GM10266 (cell line): ENCODE measurements around the gene SH3YL1.

Source experiments
- DNase-seq: peaks from one replicate; pipeline ENCODE4 v3.0.0; 2012; ENCODE audit errors: extremely low spot score
- CTCF ChIP-seq: IDR thresholded peaks from 2 replicates; pipeline ENCODE4 v1.5.1; 2012; ENCODE audit warnings: mild to moderate bottlenecking, low read depth; ENCODE audit not compliant: control insufficient read depth, insufficient read depth; ENCODE audit errors: missing control alignments

SH3YL1 gene

GRCh38 chr2:193141-193671 lies 70.6 kb downstream of the SH3YL1 start:
- TF ChIP-seq CTCF: no peak
- no peak for DNase-seq

DNA sequence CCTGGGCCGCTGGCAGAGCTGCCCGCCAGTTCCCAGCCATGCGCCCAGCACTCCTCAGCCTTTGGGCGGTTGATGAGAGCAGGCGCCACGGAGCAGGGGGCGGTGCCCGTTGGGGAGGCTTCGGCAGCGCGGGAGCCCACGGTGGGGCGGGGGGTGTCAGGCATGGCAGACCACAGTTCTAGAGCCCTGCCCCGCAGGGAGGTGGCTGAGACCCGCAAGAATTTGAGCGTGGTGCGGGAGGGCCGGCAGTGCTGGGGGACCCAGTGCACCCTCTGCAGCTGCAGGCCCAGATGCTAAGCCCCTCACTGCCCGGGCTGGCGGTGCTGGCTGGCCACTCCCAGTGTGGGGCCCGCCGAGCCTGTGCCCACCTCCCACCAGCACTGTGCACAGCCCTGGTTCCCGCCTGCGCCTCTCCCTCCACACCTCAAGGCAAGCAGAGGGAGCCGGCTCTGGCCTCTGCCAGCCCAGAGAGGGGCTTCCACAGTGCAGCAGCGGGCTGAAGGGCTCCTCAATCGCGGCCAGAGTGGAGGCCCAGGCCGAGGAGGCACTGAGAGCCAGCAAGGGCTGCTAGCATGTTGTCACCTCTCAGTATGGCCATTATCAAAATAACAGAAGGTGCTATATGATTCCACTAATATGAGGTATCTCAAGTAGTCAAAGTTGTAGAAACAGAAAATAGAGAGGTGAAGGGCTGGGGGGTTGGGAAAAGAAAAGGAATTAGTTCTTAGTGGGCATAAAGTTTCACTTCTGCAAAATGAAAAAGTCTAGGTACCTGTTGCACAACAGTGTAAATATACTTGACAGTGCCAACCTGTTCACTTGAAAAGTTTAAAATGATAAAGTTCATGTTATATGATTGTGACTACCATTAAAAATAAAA lies 72.3 kb downstream of the SH3YL1 start:
- no peak for TF ChIP-seq CTCF
- no peak for DNase-seq

DNA sequence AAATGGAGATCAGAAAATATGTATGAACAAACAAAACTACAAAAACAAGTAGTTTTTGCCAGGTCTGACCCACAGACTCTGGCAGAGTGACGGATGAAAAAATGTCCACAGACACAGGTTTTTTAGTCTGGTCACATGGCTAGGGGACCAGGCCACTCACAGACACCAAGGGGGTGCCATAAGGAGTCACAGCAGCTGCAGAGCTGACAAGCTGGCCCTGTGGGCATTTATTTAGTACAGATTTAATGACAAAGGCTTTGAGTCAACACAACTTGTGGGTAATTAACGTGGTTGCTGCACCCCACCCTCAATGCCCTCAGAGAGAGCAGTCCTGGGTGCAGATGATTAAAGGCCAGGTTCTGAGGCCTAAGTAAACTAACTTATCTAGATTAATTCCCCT lies 76.0 kb downstream of the SH3YL1 start:
- DNase-seq: no peak
- no peak for TF ChIP-seq CTCF

GRCh38 chr2:185221-185620 lies 78.6 kb downstream of the SH3YL1 start:
- DNase-seq: no peak
- TF ChIP-seq CTCF: no peak

- DNase-seq: no peak
- no peak for TF ChIP-seq CTCF
Observed at GRCh38 chr2:184695-185094, 79.1 kb downstream of the SH3YL1 start.

GRCh38 chr2:182509-183122 lies 81.2 kb downstream of the SH3YL1 start:
- DNase-seq: no peak
- TF ChIP-seq CTCF: no peak

- DNase-seq: no peak
- TF ChIP-seq CTCF: no peak
Observed at GRCh38 chr2:180311-180710, 83.5 kb downstream of the SH3YL1 start.
